GM23338 (cell line): ENCODE results near the gene CNIH3. TPM values are rescaled to one million over a fixed set of nuclear protein-coding genes. Genes with fewer than 3 reads are reported as not detected.

Source experiments
- ATAC-seq: fragments of 200-7000 bp; cut with Tn5 transposase; 3 replicates; pipeline ENCODE4 v1.9.1; 2020
- DNase-seq: peaks from one replicate; pipeline ENCODE4 v3.0.0-alpha.2; 2015; ENCODE audit warnings: low spot score
- H2AFZ ChIP-seq: fragments of 200-600 bp; sonication (generic); 2 replicates; pipeline ENCODE4 v1.8.0; 2016; ENCODE audit warnings: antibody characterized with exemption, mild to moderate bottlenecking, moderate library complexity
- H3F3A ChIP-seq: fragments of 200-600 bp; sonication (generic); replicated peaks from 2 replicates; pipeline ENCODE4 v1.8.0; 2017; ENCODE audit warnings: antibody characterized with exemption, mixed run types, low read depth
- H3K27ac ChIP-seq: fragments of 200-600 bp; sonication (generic); 2 replicates; pipeline ENCODE4 v1.6.1; 2016; ENCODE audit warnings: low read depth
- H3K27me3 ChIP-seq: fragments of 200-600 bp; sonication (generic); 2 replicates; pipeline ENCODE4 v1.8.0; 2016; ENCODE audit warnings: mild to moderate bottlenecking, mixed run types, moderate library complexity; ENCODE audit not compliant: insufficient read depth
- H3K36me3 ChIP-seq: fragments of 200-600 bp; sonication (generic); 2 replicates; pipeline ENCODE4 v1.8.0; 2016; ENCODE audit warnings: mild to moderate bottlenecking; ENCODE audit not compliant: insufficient read depth
- H3K4me1 ChIP-seq: fragments of 200-600 bp; sonication (generic); 2 replicates; pipeline ENCODE4 v1.8.0; 2016; ENCODE audit warnings: mild to moderate bottlenecking, moderate library complexity; ENCODE audit not compliant: insufficient read depth
- H3K4me2 ChIP-seq: fragments of 200-600 bp; sonication (generic); 2 replicates; pipeline ENCODE4 v1.7.1; 2017; ENCODE audit warnings: mixed run types
- H3K4me3 ChIP-seq: fragments of 200-600 bp; sonication (generic); 2 replicates; pipeline ENCODE4 v1.6.1; 2016; ENCODE audit warnings: mixed run types
- H3K79me2 ChIP-seq: fragments of 200-600 bp; sonication (generic); replicated peaks from 2 replicates; pipeline ENCODE4 v1.8.0; 2017; ENCODE audit warnings: mild to moderate bottlenecking; ENCODE audit not compliant: insufficient read depth
- H3K9me2 ChIP-seq: fragments of 200-600 bp; sonication (generic); 2 replicates; pipeline ENCODE4 v1.8.0; 2017; ENCODE audit not compliant: insufficient read depth
- H4K20me1 ChIP-seq: fragments of 200-600 bp; sonication (generic); replicated peaks from 2 replicates; pipeline ENCODE4 v1.8.0; 2017; ENCODE audit warnings: mild to moderate bottlenecking; ENCODE audit not compliant: insufficient read depth
- H3K27ac Mint-ChIP-seq: 2 replicates; pipeline ENCODE4 v1.8.0; 2020; ENCODE audit warnings: inconsistent platforms, mild to moderate bottlenecking, moderate library complexity, mixed read lengths
- H3K27me3 Mint-ChIP-seq: 3 replicates; pipeline ENCODE4 v1.8.0; 2022; ENCODE audit warnings: low read depth, mild to moderate bottlenecking, moderate library complexity, mixed read lengths, inconsistent platforms; ENCODE audit not compliant: insufficient read depth, poor library complexity
- H3K36me3 Mint-ChIP-seq: 3 replicates; pipeline ENCODE4 v1.8.0; 2021; ENCODE audit warnings: low read depth, mild to moderate bottlenecking, inconsistent platforms, moderate library complexity, mixed read lengths
- H3K4me1 Mint-ChIP-seq: 3 replicates; pipeline ENCODE4 v1.8.0; 2020; ENCODE audit warnings: mild to moderate bottlenecking, inconsistent platforms, mixed read lengths
- H3K4me3 Mint-ChIP-seq: 3 replicates; pipeline ENCODE4 v1.8.0; 2021; ENCODE audit warnings: moderate library complexity, mild to moderate bottlenecking, inconsistent platforms, mixed read lengths
- H3K9me3 Mint-ChIP-seq: 3 replicates; pipeline ENCODE4 v1.8.0; 2020; ENCODE audit warnings: moderate library complexity, mild to moderate bottlenecking, inconsistent platforms, mixed read lengths
- CREB1 ChIP-seq: fragments of 250-450 bp; sonication (Bioruptor Pico); IDR thresholded peaks from 2 replicates; pipeline ENCODE4 v1.5.0; 2020; ENCODE audit warnings: low read depth, mild to moderate bottlenecking, moderate library complexity
- EZH2 ChIP-seq: fragments of 200-600 bp; sonication (generic); IDR thresholded peaks from one replicate; pipeline ENCODE4 v1.8.0; 2017; ENCODE audit warnings: antibody characterized with exemption, mild to moderate bottlenecking, low read depth; ENCODE audit not compliant: unreplicated experiment
- EZH2phosphoT487 ChIP-seq: fragments of 200-600 bp; sonication (generic); IDR thresholded peaks from one replicate; pipeline ENCODE4 v1.8.1; 2018; ENCODE audit warnings: antibody characterized with exemption; ENCODE audit not compliant: unreplicated experiment
- JUNB ChIP-seq: IDR thresholded peaks from one replicate; pipeline ENCODE4 v1.6.1; 2016; ENCODE audit warnings: antibody characterized with exemption; ENCODE audit not compliant: unreplicated experiment
- NANOG ChIP-seq: IDR thresholded peaks from 2 replicates; pipeline ENCODE4 v1.6.1; 2016; ENCODE audit warnings: antibody characterized with exemption, borderline replicate concordance
- POLR2AphosphoS5 ChIP-seq: IDR thresholded peaks from 2 replicates; pipeline ENCODE4 v1.6.1; 2016; ENCODE audit warnings: antibody characterized with exemption, low read depth
- REST ChIP-seq: IDR thresholded peaks from one replicate; pipeline ENCODE4 v1.6.1; 2018; ENCODE audit warnings: antibody characterized with exemption; ENCODE audit not compliant: unreplicated experiment
- STAT1 ChIP-seq: IDR thresholded peaks from one replicate; pipeline ENCODE4 v1.6.1; 2016; ENCODE audit warnings: antibody characterized with exemption; ENCODE audit not compliant: unreplicated experiment
- ZNF114 ChIP-seq: fragments of 250-450 bp; sonication (Bioruptor Pico); IDR thresholded peaks from 2 replicates; pipeline ENCODE4 v1.5.0; 2020; ENCODE audit warnings: mild to moderate bottlenecking, moderate library complexity
- ZNF331 ChIP-seq: fragments of 250-450 bp; sonication (Bioruptor Pico); IDR thresholded peaks from 2 replicates; pipeline ENCODE4 v1.5.0; 2020; ENCODE audit warnings: low read depth, mild to moderate bottlenecking, moderate library complexity
- ZNF462 ChIP-seq: fragments of 250-450 bp; sonication (Bioruptor Pico); IDR thresholded peaks from 2 replicates; pipeline ENCODE4 v1.5.0; 2020; ENCODE audit warnings: mild to moderate bottlenecking, moderate library complexity
- polyA plus RNA-seq: library from polyadenylated mRNA; unstranded; fragments of >200 nt; fragmentation: Nextera tagmentation; extraction: Ambion mirVana; gene quantifications from 2 replicates; pipeline ENCODE4 v1.2.1, GENCODE V29; 2016
- total RNA-seq: library from RNA; depleted of rRNA; stranded (reverse); fragments of >200 nt; shearing (Covaris generic); gene quantifications from 2 replicates; pipeline ENCODE4 v1.2.3, GENCODE V29; 2014
- TF ChIP-seq, protein P1 (sequence below), 2 experiments: fragments of 200-600 bp in 1 of 2; sonication (generic) in 1 of 2; conservative IDR thresholded peaks; 2 replicates each; pipeline versions ENCODE4 v1.5.1 to v1.6.1; 2016 to 2017; ENCODE audit warnings: antibody characterized with exemption in 2 of 2, low read depth in 2 of 2, mild to moderate bottlenecking in 2 of 2, moderate library complexity in 1 of 2
- TF ChIP-seq, protein P2 (sequence below): IDR thresholded peaks from 2 replicates; pipeline ENCODE4 v1.6.1; 2016; ENCODE audit warnings: antibody characterized with exemption

Gene CNIH3
- total and polyA plus RNA-seq, 2 experiments from 2014 or later, result 3.6 to 5.1 TPM

- no peak for TF ChIP-seq POLR2AphosphoS5
- no peak for TF ChIP-seq JUNB
These were observed 6.8 kb upstream of the CNIH3 start (continued) for GRCh38 chr1:224609333-224609732.

DNA sequence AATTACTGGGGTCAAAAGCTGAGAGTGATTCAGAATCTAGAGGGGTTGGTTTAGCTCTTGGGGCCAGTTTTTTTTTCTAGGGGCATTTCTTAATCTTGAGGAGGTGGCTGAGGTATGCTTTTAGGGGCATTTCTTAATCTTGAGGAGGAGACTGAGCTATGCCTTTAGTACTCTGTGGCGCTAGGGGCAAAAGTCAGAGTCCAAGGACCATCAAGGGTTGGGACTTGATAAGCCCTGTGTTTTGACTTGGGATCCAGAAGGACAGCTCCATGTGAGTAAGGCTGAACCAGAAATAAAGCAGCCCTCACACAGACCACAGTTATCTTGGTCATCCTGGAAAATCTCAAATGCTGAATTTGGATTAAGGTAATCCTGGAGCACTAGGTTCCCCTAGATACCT is 3.9 kb upstream of the CNIH3 start:
- H3K4me3 ChIP-seq, result no peak overlapping the region
- H3K4me1 ChIP-seq, result peaks cover 23% of the 10 kb centered on the region
- H2AFZ ChIP-seq, result no peak overlapping the region
- Mint-ChIP-seq H3K4me3 (no peak overlapping the region), H3K4me1 (peaks cover 32% of the 10 kb centered on the region), H3K27ac (no peak overlapping the region), H3K9me3 (peaks cover 7% of the 10 kb centered on the region), H3K36me3 (peaks cover 2% of the 10 kb centered on the region; the same call in 2 of the 3 replicates), H3K27me3 (peaks cover 36% of the 10 kb centered on the region)
- H3K79me2 ChIP-seq, result no peaks in the 10 kb centered on the region
- no peak for TF ChIP-seq REST
- no peak for TF ChIP-seq POLR2AphosphoS5
- TF ChIP-seq EZH2phosphoT487, result no peak
- TF ChIP-seq, protein P1, sequence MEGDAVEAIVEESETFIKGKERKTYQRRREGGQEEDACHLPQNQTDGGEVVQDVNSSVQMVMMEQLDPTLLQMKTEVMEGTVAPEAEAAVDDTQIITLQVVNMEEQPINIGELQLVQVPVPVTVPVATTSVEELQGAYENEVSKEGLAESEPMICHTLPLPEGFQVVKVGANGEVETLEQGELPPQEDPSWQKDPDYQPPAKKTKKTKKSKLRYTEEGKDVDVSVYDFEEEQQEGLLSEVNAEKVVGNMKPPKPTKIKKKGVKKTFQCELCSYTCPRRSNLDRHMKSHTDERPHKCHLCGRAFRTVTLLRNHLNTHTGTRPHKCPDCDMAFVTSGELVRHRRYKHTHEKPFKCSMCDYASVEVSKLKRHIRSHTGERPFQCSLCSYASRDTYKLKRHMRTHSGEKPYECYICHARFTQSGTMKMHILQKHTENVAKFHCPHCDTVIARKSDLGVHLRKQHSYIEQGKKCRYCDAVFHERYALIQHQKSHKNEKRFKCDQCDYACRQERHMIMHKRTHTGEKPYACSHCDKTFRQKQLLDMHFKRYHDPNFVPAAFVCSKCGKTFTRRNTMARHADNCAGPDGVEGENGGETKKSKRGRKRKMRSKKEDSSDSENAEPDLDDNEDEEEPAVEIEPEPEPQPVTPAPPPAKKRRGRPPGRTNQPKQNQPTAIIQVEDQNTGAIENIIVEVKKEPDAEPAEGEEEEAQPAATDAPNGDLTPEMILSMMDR (conservative IDR thresholded peaks at IDR 0.05; ENCODE audit: low read depth in 2 of 2), result no peak
- TF ChIP-seq JUNB, result no peak
- TF ChIP-seq CREB1 (CRISPR knock-in tag), result no peak
- no peak for TF ChIP-seq ZNF331 (CRISPR knock-in tag)
- no peak for TF ChIP-seq STAT1
- TF ChIP-seq ZNF114 (CRISPR knock-in tag), result no peak
- TF ChIP-seq EZH2, result no peak
- TF ChIP-seq, protein P2, sequence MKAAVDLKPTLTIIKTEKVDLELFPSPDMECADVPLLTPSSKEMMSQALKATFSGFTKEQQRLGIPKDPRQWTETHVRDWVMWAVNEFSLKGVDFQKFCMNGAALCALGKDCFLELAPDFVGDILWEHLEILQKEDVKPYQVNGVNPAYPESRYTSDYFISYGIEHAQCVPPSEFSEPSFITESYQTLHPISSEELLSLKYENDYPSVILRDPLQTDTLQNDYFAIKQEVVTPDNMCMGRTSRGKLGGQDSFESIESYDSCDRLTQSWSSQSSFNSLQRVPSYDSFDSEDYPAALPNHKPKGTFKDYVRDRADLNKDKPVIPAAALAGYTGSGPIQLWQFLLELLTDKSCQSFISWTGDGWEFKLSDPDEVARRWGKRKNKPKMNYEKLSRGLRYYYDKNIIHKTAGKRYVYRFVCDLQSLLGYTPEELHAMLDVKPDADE, result no peak
- TF ChIP-seq ZNF462 (CRISPR knock-in tag), result no peak
- TF ChIP-seq NANOG, result no peak
- H3K27ac ChIP-seq, result no peak overlapping the region
- no peak overlapping the region for H3K4me2 ChIP-seq
- no peak for ATAC-seq
- no peaks in the 10 kb centered on the region for H4K20me1 ChIP-seq
- no peaks in the 10 kb centered on the region; the same call in 1 of the 2 replicates for H3K9me2 ChIP-seq
- H3K36me3 ChIP-seq, result no peaks in the 10 kb centered on the region
- H3K27me3 ChIP-seq, result peaks cover 63% of the 10 kb centered on the region
- H3F3A ChIP-seq, result 0 out of 2 replicates have a peak, but pooled peaks cover 6% of the 10 kb centered on the region
- no peak for DNase-seq
